DMS53 (cell line): ENCODE results near the gene DAD1.
A peak's percentile ranks its signal among the peaks of the same experiment; 100 is the strongest.
"Not testable (repeated sequence)": the region's sequence is repeated elsewhere in the genome, so short reads cannot be mapped to it uniquely, and the experiment has no call there.

Source experiments
- DNase-seq: peaks from one replicate; lab custom pipeline; 2025; lab: John Stamatoyannopoulos, UW

DAD1 gene

DNA sequence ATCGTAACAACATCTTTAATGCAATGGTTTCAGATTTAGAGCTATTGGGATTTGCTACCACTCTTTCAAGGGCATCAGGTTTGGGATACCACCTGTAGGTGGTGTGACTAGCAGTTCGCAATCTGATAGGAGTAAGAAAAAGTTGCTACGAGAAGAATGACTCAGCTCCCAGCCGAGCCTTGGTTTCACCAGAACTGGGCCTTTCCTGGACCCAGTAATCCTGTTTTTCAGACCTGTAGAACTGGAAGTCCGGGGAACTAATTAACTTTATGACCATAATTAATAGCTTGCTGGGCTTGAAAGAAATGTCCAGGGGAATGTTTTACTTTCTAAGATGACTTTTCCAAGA lies 9.8 kb upstream of the DAD1 start:
- peak; percentile 67 for DNase-seq

DNA sequence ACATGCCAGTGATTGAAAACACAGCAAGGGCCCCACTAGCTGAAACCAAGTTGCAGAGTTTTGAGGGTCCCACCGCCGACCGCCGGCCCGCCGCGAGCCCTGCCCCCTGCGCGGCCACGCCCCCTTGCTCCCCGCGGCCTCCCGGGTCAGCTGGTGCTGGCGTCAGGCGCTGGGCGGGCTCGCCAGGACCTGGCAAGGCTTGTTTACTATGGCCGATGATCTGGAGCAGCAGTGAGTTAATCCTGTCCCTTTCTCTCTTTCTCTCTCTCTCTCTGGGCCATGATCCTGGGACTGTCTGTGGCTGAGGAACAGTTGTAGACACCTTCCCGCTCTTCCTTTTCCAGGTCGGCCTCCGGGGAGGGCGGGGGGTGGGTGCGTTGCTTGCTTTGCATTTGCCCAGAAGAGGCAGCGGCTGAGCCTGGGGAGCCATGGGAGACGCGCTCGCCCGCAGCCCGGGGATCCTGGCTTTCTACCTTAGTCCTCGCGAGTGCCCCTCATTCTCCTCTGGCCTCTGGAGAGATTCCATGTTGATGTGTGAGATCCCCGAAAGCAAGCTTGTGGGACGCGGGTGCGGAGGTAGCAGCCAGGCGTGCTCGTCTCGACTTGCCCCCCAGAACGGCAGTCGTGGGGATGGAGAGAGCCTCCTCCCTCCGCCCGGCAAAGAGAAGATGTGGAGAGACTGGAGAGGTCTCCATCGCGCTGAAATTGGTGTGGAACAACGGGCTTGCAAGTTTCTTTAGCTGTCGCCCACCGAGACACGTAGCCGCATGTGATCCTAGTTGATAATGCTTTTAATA lies 9.3 kb upstream of the DAD1 start, which contains the start of gene ABHD4:
Gene ABHD4 (plus strand): TSS at position 202 of the 797 bp plus-strand sequence. CDS start 7 bp downstream, at position 209.
- DNase-seq, result peak; percentile 79

DNA sequence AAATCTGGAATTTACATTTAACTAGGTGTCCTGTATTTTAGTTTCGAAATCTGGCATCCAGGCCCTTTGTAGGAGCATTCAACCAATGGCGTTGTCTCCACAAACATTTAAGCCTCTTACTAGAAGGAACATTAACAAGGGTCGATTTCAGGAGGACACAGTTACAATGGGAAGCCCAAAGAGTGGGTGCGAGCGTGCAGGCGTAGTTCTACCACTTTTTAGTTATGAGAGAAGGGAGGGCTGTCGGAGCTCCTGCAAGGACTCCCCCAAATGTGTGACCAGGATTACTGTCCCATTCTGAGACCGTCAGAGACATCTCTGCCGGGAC lies 8.7 kb upstream of the DAD1 start:
- no peak for DNase-seq

DNA sequence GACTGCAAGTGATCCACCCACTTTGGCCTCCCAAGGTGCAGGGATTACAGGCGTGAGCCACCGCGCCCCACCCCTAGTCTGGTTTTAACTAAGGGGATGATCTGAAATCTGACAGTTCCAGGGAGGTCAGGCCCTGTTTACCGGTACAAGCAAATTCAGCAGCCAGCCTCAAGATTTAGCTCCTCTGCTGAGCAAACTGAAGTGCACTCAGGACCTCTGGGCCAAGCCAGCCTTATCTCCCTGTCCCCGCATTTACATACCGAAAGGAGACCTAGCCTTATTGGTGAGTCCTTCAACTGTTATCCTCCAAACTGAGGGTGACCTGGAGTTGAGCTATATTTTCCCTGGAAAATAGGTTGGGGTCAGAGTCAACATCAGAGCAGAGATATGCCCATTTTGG lies 8.2 kb upstream of the DAD1 start:
- no peak for DNase-seq

DNA sequence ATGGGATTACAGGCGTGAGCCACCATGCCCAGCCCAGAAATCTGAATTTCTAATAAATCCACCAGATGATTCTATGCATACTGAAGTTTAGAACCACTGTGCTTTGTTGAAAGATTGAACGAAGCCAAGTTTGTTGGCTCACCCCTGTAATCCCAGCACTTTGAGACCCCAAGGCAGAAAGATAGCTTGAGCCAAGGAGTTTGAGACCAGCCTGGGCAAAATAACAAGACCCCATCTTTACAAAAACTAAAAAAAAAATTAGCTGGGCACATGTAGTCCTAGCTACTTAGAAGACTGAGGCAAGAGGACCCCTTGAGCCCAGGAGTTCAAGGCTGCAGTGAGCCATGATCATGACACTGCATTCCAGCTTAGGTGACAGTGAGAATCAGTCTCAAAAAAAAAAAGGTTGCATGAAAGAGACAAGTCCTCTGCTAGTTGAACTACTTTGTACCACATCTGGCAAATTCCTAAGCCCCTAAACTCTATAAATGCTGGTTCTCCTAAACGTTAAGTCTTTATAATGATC lies 7.4 kb upstream of the DAD1 start:
- no peak for DNase-seq

DNA sequence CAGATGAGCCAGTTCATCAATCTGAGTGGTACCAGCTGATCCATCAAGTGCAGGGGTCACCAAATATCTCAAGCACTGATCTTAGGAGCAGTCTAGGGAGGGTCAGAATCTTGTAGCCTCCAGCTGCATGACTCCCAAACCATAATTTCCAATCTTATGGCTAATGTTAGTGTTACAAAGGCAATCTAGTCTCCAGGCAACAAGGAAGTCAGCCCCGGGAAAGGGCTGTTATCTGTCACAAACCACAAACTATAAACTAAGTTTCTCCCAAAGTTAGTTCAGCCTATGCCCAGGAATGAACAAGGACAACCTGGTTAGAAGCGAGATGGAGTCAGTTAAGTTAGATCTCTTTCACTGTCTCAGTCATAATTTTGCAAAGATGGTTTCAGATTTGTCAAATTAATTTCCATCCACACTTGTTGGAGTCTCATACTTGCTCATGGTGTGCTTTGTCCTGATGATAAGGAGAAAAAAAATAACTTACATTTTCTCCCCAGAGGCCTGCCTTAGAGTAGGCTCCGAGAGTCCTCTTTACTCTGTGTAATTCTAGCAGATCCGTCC lies 5.2 kb upstream of the DAD1 start:
- DNase-seq, result no peak

DNA sequence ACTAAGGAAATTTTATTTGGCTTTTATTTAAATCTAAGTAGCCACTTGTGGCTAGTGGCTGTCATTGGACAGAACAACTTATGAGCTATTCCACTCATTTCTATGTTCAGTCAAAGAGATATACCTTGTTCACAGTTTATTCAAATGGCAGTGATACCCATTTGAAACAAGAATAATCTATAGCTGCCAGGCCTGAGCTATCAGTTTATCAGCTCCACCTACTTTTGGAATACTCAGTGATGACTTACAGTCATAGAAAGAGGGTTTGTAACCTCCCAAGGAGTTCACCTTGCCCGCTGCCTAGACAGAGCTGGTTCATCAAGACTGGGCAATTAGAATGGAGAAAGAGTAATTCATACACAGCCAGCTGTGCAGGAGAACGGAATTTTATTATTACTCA lies 4.6 kb upstream of the DAD1 start:
- DNase-seq, result no peak

DNA sequence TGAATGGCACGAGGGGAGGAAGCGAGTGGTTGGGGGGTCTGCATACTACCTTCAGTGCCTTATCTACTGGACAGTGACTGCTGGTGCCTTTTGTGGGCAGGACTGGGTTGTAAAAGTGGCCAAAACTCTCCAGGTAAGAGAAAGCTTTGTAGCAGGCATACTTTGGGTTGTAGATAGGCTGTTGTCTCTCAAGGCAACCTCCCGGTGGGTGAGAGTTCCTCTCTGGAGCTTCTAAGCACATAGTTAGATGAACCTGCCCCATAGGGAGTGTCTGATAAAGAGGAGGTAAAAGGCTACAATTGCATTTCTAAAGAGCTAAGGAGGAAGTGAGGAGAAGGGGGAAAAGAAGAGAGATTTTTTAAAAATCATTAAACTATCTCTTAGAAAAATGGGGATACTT lies 4.2 kb upstream of the DAD1 start:
- DNase-seq, result no peak

DNA sequence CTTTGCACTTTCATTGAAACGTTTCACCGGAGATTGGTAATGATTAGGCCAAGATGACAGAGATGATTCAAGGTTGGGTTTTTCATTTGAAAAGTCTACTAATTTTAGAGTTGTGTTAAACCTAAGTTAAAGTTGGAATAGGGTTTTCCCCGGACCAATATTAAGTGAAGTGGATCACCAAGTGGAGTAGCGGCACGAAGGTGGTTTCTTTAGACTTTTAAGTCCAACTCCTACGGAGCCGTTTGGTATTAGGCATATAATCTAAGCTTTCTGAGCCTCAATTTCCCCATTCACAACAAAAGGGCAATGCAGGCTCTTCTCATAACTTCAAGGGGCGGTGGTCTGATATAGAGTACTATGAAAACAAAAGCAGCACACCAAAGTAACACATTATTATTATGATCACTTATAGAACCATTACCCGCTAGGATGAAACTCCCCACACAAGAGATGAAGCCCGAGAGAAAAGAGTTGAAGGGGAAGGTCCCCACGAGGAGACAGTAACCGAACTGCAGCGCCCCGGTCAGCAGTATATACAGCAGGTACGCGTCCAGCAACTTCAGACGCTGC lies 413 bp downstream of the DAD1 start:
- no peak for DNase-seq

DNA sequence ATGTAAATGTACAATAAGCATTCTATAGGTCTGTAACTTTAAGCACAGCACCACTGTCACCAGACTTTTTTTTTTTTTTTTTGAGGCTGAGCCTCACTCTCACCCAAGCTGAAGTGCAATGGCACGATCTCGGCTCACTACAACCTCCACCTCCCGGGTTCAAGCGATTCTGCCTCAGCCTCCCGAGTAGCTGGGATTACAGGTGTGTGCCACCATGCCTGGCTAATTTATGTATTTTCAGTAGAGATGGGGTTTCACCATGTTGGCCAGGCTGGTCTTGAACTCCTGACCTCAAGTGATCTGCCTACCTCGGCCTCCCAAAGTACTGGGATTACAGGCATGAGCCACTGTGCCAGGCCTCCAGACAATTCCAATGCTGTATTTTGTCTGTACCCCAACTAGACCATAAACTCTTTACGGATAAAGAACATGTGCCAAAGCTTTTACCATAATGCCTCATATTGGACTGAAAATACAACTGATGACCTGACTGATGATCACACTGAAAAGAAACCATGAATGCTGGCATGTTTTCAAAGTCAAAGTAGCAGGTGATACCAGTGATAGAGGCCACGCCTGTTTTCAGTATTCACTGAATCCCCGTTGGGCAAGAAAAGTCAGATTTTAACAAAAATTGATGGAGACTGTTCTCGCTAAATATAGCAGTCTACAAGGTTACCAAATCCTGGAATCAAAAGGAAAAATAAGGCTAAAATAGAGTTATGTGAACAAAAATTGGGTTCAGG lies 1.2 kb downstream of the DAD1 start:
- DNase-seq, result not testable (repeated sequence)

DNA sequence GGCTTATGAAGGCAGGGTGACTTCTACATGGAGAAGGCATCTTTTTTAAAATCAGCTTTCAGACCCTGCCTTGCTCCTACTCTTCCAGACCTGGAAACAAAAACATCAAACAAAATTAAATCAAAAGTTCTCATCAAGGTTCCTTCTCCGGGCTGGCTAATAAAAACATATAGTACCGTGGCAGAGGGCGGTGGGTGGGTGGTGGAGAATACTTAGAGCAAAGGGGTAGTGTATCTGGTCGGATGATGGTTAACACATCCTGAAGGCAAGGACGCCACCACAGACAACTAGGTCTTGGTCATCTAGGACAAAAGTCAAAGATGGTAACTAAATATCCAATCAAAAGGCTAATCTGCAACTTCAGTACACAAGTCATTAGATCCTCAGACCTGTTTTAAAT lies 1.8 kb downstream of the DAD1 start:
- no peak for DNase-seq

DNA sequence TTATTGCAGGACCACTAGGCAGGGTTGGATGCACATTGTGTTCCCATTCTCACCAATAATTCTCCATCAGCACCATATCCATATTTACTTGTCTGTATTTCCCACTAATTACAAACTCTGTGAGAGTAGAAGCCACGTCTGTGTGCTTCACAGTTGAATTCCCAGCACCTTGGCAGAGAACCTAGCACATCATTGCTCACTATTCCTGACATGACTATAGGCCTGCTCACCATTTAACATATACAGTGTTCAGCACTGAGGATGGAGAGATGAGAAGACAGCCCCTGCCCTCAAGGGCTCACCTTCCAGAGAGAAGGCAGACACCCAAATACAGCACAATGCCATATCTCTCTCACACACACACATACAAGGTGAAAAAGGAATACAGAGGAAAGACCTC lies 5.0 kb downstream of the DAD1 start:
- DNase-seq, result no peak

DNA sequence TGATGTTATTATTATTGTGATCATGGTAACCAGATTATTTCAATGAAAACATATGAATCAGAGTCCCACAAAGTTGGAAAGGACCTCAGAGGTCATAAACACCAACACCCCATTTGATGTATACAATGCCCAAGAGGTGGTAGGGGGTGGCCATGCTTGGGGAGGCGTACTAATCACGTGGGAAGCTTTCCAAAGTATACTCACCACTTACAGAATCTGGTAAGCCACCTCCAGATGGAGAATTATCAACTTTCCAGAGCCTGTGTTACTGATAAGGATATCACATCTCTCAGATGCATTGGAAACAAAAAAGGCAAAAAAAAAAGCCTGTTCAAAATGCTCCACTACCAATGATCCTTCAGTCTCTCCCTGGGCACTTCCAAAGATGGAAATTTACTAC lies 8.4 kb downstream of the DAD1 start:
- no peak for DNase-seq

DNA sequence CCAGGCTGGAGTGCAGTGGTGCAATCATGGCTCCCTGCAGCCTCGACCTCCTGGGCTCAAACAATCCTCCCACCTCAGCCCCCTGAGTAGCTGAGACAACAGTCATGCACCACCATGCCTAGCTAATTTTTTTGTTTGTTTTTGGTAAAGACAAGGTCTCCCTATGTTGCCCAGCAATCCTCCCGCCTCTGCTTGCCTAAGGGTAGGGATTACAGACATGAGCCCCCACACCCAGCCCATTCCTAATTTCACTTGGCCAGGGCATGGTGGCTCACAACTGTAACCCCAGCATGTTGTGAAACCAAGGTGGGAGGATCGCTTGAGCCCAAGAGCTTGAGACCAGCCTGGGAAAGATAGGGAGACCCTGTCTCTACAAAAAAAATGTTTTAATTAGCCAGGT lies 9.1 kb downstream of the DAD1 start:
- no peak for DNase-seq

DNA sequence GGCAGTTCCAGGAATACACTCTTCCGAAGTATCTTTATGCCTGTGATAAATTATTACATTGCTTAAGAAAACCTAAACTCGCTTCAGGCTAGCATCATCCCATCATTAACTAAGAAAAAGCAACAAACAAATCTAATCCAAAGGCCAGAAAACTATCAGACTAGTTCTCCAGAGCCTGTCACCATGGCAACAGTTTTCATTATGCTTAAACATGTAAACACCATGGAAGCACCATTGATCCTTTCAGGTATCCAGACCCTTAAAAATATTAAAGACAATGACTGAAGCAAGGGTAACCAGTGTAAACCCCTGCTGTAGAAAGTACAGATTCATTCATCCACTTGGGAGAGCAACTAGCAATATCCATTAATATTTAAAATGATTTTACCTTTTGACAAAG lies 9.8 kb downstream of the DAD1 start:
- DNase-seq, result peak; percentile 13

DNA sequence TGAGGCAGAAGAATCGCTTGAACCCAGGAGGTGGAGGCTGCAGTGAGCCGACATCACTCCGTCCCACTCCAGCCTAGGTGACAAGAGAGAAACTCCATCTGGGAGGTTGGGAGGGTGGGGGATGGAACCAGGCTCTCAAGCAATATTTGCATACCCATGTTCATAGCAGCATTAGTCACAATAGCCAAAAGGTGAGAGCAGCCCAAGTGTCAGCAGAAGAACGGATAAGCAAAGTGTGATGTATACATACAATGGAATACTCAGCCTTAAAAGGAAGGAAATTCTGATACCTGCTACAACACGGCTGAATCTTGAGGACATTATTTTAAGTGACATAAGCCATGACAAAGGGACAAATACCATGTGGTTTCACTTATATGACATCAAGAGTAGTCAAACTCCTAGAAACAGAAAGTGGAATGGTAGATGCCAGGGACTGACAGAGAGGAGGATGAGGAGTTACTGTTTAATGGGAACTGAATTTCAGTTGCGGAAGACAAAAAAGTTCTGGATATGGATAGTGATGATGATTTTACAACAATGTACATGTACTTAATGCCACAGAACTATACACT lies 11.6 kb downstream of the DAD1 start:
- DNase-seq, result peak; percentile 5

DNA sequence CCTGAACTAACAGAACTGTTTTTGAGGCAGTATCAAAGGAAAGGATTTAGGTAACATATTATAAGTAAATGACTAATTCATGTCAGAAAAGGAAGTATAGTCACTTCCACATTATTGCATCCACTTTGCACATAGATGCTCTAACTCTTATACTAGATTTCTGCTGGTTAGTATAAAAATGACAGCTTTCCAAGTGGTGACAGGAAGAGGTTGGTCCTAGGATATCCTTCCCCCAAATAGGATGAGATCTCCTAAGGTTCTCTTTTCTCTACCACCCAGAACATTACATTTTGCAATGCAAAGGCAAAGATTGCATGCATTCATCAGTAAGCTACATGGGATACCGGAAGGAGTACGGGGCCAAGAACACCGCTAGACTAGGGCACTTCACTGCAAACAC lies 15.2 kb downstream of the DAD1 start:
- DNase-seq, result no peak

DNA sequence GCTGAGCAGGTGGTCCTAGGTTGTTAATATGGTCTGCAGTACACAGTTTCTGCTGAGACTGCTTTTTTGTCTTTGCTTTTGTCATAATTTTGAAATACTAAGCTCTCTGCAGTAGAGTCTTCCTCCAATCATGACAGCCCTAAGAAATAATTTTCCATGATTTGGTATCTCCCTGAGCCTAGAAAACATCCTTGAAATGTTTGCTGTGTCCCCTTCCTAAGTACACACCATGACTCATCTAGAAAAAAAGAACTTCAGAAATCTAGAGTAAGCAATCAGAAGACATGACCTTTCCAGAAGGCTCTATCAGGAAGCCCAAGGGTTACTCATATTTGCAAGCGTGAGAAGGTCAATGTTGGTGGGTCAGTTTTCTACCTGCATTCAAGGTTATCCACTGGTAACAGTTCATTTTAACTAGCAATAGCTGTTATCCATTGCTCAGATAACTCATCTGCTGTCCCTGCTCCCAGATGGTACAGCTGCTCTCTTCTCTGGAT lies 16.4 kb downstream of the DAD1 start:
- DNase-seq, result peak; percentile 33

DNA sequence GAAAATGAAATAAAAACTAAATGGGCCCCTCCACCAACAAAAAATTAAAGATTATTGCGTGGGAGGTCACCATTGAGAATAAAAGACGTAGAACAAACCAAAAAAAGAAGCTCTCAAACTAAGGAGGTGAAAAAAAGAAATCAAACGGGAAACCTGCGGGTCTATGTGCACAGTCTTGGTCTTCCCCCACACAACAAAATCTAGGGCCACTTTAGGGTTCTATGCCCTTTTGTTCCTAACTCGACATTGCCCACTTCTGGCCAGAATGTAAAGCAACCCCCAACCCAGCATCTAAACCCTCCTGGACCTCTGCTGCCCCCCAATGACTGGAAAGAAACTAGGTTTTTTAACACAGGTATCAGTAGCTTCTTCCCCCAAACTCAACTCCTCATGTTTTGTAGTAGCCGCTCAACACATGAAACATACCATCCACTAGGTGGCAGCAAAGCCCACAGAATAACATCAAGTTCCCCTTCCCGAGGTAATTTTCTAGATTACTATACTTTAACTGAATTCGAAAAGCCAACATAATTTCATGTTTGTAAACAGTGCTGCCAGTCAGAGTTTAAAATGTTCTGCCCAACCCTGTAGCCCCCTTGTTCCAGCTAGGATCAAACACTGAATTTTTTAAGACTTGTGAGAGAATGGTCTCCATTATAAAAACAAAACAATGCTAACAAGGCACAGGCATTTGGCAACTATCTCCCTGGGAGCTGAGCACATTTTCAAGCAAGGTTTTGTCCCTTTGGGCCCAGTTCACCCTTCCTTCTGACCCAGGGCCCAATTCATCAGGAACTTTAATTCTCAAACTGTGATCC lies 18.7 kb downstream of the DAD1 start:
- peak; percentile 85 for DNase-seq

DNA sequence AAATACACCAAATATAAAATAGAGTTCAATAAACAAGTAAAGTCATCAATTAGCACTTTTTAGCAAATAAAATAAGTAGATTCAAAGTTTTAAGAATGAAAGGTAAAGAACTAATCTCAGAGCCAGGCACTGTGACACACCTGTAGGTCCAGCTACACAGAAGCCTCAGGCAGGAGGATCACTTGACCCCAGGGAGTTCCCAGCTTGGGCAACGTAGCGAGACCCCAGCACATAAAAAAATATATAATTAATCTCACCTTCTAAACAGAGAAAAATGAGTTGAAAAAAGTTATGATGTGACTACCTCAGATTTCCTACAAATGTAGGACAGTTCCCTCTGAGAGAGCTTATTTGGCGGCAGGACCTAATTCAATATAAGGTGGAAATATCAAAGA lies 19.3 kb downstream of the DAD1 start:
- DNase-seq, result no peak

DNA sequence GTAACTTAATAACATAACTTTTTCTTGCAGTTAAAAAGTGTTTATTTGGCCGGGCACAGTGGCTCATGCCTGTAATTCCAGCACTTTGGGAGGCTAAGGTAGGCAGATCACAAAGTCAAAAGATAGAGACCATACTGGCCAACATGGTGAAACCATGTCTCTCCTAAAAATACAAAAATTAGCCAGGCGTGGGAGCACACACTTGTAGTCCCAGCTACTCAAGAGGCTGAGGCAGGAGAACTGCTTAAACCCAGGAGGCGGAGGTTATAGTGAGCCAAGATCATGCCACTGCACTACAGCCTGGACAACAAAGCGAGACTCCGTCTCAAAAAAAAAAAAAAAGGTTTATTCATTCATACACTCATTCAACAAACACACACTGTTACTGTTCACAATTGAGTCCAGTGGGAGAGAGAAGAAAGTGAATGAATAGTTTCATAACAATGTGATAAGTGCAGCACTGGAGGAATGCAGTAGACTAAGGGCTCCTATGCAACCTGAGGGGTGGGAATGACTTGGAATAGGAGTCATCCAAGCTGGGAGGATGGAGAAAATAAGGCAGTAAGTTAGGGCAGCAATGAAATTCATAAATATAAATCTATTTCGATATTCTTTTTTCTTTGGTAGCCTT lies 19.8 kb downstream of the DAD1 start:
- no peak for DNase-seq
